Measurements from ENCODE around the gene OSBPL8.

The OSBPL8 gene

DNA sequence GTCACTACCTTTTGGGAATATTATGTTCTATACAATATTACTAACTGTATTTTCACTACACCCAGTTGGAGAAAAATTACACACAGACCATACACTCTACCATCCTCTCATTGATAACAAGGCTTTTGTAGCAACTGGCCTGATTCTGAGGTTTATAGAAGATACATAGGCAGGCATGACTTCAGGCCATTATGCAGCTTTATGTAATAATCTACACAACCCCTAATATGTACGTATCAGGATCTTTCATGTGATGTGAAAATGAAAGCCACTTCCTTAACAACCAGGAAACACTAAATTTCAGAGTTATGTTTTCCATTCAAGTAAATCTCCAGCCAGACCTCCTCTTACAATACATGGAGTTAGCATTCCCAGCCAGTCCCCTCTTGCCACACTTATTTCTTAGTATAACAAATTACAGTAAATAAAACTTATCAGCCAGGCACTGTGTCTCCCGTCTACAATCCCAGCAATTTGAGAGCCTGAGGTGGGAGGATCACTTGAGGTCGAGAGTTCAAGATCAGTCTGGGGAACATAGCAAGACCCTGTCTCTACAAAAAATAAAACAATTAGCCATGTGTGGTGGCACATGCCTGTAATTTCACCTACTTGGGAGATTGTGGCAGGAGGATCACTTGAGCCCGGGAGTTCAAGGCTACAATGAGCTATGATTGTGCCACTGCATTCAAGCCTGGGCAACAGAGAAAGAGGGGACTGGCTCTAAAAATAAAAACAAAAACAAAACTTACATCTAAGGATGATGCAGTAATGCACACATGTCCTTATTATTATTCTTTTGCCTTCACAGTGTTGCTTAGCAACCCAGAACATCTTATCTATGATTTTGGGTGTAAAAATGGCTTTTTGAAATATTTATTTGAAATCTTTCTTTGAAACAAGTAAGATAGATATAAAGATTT, 10.4 kb upstream of the OSBPL8 start:
- no peaks in the 10 kb centered on the region for H3K4me1 ChIP-seq (ENCODE audit: insufficient read depth, low read length)
- H3K4me3 ChIP-seq (ENCODE audit: low read depth in 1 of 2, low read length in 2 of 2), result no peak overlapping the region
- H3K27ac ChIP-seq (ENCODE audit: low read depth, low read length), result no peak overlapping the region
- no peak overlapping the region for H3K9ac ChIP-seq (ENCODE audit: low read length)
- H3K36me3 ChIP-seq (ENCODE audit: insufficient read depth, low read length), result no peaks in the 10 kb centered on the region
- no peaks in the 10 kb centered on the region for H3K9me3 ChIP-seq (ENCODE audit: low read length)
- H3K27me3 ChIP-seq (ENCODE audit: control insufficient read depth in 1 of 2, insufficient read depth in 2 of 2, low read length in 2 of 2), result no peaks in the 10 kb centered on the region

DNA sequence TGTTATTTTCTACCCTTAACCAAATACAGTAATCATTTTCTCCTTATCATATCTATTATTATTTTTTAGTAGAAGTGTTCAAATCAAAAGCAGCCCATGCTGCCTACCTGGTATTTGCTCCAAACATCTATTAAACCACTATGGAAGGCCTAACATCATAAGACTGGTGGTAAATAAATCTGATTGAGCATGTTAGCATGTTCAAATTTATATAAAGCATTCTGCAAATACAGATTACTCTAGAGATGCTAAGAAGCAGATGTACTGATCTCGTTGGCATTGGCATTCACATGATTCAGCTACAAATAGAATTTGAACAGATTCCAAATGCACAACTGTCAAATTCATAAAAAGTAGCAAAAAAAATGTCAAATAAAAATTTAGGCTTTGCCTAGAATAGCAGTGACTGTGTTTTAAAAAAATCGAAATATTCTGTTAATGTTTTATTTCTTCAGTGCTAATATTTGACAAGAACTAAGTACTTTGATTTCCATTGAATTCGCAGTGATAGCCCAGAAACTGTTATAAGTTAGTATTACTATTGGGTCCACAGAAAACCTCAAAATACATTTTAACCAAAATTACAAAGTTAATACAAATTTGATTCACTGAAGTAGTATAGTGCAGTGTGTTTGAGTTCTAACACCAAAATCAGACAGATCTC, 9.4 kb upstream of the OSBPL8 start:
- Histone ChIP-seq H3K4me1 (ENCODE audit: insufficient read depth, low read length) (no peaks in the 10 kb centered on the region), H3K27me3 (ENCODE audit: control insufficient read depth in 1 of 2, insufficient read depth in 2 of 2, low read length in 2 of 2) (no peaks in the 10 kb centered on the region), H3K27ac (ENCODE audit: low read depth, low read length) (no peak overlapping the region)

DNA sequence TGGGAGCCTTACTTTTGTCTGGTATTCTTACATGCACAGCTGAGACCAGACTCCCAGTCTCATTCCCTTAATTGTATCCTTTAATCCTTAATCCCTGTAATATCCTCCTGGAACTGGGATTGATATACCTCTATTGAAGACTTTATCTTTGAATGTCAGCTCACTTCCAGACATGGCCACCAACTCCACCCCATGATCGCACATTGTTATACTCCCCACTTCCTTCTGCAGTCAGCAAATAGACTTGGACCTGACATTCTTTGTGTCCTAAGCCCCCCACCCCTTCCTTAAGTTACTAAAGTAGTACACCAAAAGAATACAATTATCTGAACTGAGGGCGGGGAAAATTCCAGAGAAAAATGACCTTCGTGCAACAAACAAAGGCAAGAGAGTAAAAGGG, 8.6 kb upstream of the OSBPL8 start:
- Histone ChIP-seq H3K9me3 (ENCODE audit: low read length) (no peaks in the 10 kb centered on the region), H3K9ac (ENCODE audit: low read length) (no peak overlapping the region), H3K4me3 (ENCODE audit: low read depth in 1 of 2, low read length in 2 of 2) (no peak overlapping the region), H3K36me3 (ENCODE audit: insufficient read depth, low read length) (no peaks in the 10 kb centered on the region), H3K27me3 (ENCODE audit: control insufficient read depth in 1 of 2, insufficient read depth in 2 of 2, low read length in 2 of 2) (no peaks in the 10 kb centered on the region), H3K4me1 (ENCODE audit: insufficient read depth, low read length) (no peaks in the 10 kb centered on the region), H3K27ac (ENCODE audit: low read depth, low read length) (no peak overlapping the region)

More for the DNA sequence above, 9.4 kb upstream of the OSBPL8 start:
- Histone ChIP-seq H3K36me3 (ENCODE audit: insufficient read depth, low read length) (no peaks in the 10 kb centered on the region), H3K9me3 (ENCODE audit: low read length) (no peaks in the 10 kb centered on the region), H3K9ac (ENCODE audit: low read length) (no peak overlapping the region), H3K4me3 (ENCODE audit: low read depth in 1 of 2, low read length in 2 of 2) (no peak overlapping the region)

DNA sequence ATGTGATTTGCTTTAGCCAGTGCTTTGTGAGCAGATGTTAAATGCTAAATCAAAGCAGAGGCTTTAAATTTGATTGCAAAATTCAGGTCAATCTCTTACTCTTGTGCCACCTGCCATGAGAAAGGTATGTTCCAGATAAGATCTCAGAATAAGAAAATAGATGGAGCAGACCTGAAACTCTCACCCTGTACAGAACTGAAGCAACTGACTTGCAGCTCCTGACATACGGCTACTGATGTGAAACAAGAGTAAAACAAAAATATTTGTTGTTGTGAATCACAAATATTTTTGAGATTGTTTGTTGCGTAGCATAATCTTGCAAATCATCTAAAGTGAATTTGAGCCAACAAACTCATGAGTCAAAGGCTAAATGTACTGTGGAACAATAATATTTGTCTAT, 3.5 kb upstream of the OSBPL8 start:
- Histone ChIP-seq H3K27me3 (ENCODE audit: control insufficient read depth in 1 of 2, insufficient read depth in 2 of 2, low read length in 2 of 2) (no peaks in the 10 kb centered on the region), H3K36me3 (ENCODE audit: insufficient read depth, low read length) (no peaks in the 10 kb centered on the region), H3K27ac (ENCODE audit: low read depth, low read length) (no peak overlapping the region), H3K4me1 (ENCODE audit: insufficient read depth, low read length) (peaks cover 3% of the 10 kb centered on the region), H3K4me3 (ENCODE audit: low read depth in 1 of 2, low read length in 2 of 2) (no peak overlapping the region), H3K9ac (ENCODE audit: low read length) (no peak overlapping the region), H3K9me3 (ENCODE audit: low read length) (no peaks in the 10 kb centered on the region)

DNA sequence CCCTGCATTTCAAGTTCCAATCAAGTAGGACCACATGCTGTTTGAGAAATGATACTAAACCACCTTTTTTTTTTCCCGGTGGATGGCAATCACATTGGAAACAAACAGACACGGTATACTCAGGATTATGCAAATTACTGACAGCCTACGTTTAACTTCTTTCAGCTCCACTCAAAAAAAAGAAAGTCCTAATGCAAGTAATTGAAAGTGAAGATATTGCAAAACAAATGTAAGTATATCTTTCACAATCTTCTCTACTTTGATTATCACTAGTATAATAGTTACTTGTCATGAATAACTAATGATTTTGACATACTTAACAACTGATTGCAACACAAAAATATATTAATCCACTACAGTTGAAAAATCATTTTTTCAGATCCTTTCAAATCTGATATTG, 2.6 kb upstream of the OSBPL8 start:
- Histone ChIP-seq H3K4me1 (ENCODE audit: insufficient read depth, low read length) (peaks cover 13% of the 10 kb centered on the region), H3K9me3 (ENCODE audit: low read length) (no peaks in the 10 kb centered on the region), H3K36me3 (ENCODE audit: insufficient read depth, low read length) (no peaks in the 10 kb centered on the region), H3K27me3 (ENCODE audit: control insufficient read depth in 1 of 2, insufficient read depth in 2 of 2, low read length in 2 of 2) (no peaks in the 10 kb centered on the region), H3K27ac (ENCODE audit: low read depth, low read length) (no peak overlapping the region), H3K9ac (ENCODE audit: low read length) (no peak overlapping the region), H3K4me3 (ENCODE audit: low read depth in 1 of 2, low read length in 2 of 2) (no peak overlapping the region)

DNA sequence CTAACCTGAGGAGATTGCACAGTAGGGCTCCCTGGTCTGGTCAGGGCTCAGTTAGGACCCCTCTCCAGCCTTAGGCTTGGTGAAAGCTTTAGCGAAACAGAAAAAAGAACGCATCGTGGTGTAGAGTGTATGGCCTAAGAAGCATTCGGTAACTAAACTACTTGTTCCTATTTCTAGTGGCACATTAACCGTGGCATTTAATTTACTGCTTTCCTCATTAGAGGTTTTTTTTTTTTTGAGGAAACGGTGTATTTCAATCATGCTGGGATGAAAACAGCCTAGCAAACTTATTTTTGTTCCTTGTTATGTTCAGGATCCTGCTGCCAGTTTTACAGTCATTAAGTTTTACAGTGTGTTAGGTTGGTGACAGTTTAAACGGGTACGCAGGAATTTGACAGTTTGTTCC, 518 bp upstream of the OSBPL8 start:
- Histone ChIP-seq H3K27me3 (ENCODE audit: control insufficient read depth in 1 of 2, insufficient read depth in 2 of 2, low read length in 2 of 2) (no peaks in the 10 kb centered on the region), H3K9me3 (ENCODE audit: low read length) (no peaks in the 10 kb centered on the region), H3K9ac (ENCODE audit: low read length) (peak overlapping the region; percentile 85), H3K36me3 (ENCODE audit: insufficient read depth, low read length) (no peaks in the 10 kb centered on the region), H3K4me3 (ENCODE audit: low read depth in 1 of 2, low read length in 2 of 2) (peak overlapping the region; percentile 94 to 95), H3K4me1 (ENCODE audit: insufficient read depth, low read length) (peaks cover 13% of the 10 kb centered on the region), H3K27ac (ENCODE audit: low read depth, low read length) (peak overlapping the region; percentile 97)

DNA sequence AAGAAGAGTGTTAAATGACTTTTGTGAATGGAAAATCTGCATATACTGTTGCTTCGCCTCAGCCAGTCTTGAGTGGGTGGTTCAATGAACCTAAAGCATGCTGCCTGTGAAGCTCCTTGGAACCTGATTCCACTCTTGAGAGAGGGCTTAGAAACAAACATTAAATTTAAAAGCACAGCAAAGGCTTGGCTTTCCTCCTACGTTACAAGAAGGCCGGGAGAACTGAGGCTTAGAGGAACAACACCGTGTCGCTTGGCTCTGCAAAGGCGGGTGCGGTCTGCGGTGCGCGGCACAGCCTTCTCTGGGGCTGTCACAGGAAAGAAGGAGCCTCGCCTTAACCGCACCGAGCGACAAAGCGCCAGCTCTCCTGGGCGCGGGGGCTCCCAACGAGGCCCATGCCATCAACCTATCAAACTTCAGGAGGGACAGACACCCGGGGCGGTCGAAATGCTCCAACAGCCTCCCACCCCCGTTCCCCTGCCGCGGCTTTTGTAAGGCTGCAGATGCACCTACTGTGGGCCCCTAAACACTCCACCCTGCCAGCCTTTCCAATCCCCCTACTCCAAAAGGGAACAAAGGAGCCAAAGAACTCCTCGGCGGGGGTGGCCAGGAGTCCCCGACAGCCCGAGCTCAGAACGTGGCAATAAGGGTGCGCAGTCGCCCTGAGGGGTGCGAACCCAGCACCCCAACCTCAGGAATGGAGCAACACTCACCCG, 729 bp downstream of the OSBPL8 start:
- H3K9me3 ChIP-seq (ENCODE audit: low read length), result no peaks in the 10 kb centered on the region
- peak overlapping the region; percentile 97 for H3K27ac ChIP-seq (ENCODE audit: low read depth, low read length)
- H3K36me3 ChIP-seq (ENCODE audit: insufficient read depth, low read length), result no peaks in the 10 kb centered on the region
- H3K27me3 ChIP-seq (ENCODE audit: control insufficient read depth in 1 of 2, insufficient read depth in 2 of 2, low read length in 2 of 2), result no peaks in the 10 kb centered on the region
- peak overlapping the region; percentile 94 to 95 for H3K4me3 ChIP-seq (ENCODE audit: low read depth in 1 of 2, low read length in 2 of 2)
- H3K4me1 ChIP-seq (ENCODE audit: insufficient read depth, low read length), result peaks cover 19% of the 10 kb centered on the region
- peak overlapping the region; percentile 92 for H3K9ac ChIP-seq (ENCODE audit: low read length)

DNA sequence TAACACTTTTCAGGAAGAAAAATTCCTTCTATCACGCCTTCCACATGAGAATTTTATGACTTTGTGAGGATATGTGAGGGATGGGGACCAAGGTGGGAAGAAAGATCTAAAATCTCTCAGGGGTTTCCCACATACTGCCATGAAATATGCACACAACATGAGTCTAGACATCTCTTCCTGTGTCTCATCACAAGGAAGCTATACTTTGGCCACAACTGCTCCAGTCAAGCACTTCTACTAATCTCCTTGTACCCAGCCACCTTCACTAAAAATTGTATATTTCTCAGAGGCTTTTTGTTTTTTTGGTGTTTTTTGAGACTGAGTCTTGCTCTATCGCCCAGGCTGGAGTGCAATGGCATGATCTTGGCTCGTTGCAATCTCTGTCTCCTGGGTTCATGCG, 3.2 kb downstream of the OSBPL8 start:
- Histone ChIP-seq H3K9ac (ENCODE audit: low read length) (no peak overlapping the region), H3K27me3 (ENCODE audit: control insufficient read depth in 1 of 2, insufficient read depth in 2 of 2, low read length in 2 of 2) (no peaks in the 10 kb centered on the region), H3K4me3 (ENCODE audit: low read depth in 1 of 2, low read length in 2 of 2) (no peak overlapping the region), H3K9me3 (ENCODE audit: low read length) (no peaks in the 10 kb centered on the region), H3K27ac (ENCODE audit: low read depth, low read length) (no peak overlapping the region), H3K36me3 (ENCODE audit: insufficient read depth, low read length) (no peaks in the 10 kb centered on the region), H3K4me1 (ENCODE audit: insufficient read depth, low read length) (peaks cover 19% of the 10 kb centered on the region)

DNA sequence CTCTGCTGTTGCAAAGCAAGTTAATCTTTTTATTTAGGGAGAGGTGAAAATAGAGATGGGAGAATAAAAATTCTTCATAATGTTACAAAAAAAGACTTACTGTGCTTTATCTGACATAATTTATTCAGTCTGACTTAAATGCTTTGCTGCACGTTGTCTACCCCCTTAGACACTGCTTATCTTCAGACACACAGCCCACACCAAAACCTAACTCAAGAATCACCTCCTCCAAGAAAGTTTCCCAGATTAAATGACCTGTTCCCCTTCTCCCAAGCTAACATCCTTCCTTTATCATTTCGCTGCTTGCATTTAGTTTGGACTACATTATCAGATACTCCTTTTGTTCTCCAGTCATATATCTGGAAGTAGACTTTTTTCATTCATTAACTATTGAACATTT, 3.8 kb downstream of the OSBPL8 start:
- no peak overlapping the region for H3K4me3 ChIP-seq (ENCODE audit: low read depth in 1 of 2, low read length in 2 of 2)
- H3K27me3 ChIP-seq (ENCODE audit: control insufficient read depth in 1 of 2, insufficient read depth in 2 of 2, low read length in 2 of 2), result no peaks in the 10 kb centered on the region
- H3K4me1 ChIP-seq (ENCODE audit: insufficient read depth, low read length), result peaks cover 19% of the 10 kb centered on the region
- no peaks in the 10 kb centered on the region for H3K36me3 ChIP-seq (ENCODE audit: insufficient read depth, low read length)
- H3K27ac ChIP-seq (ENCODE audit: low read depth, low read length), result no peak overlapping the region
- H3K9me3 ChIP-seq (ENCODE audit: low read length), result no peaks in the 10 kb centered on the region
- no peak overlapping the region for H3K9ac ChIP-seq (ENCODE audit: low read length)

DNA sequence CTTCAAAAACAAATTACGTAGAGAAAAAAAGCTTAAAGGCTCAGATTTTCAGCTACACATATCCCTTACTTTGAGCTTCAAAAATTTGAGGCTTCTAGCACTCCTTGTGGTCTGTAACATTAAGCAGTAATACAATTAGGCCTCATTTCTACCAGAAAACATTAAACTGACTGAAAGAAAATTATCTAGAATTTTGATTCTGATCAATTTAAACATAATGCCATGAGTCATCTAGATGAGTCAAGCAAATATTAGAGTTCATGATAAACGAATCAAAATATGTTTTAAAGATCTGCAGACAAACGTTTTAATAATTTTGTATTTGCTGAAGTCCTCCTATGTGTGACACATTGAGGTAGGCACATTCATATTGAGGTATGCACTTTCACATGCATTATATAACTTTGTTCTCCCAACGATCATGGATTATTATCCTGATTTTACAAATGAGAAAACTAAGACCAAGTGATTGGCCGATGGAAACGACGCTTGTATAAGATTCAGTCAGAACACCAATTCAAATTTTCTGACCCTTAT, 4.3 kb downstream of the OSBPL8 start:
- no peaks in the 10 kb centered on the region for H3K36me3 ChIP-seq (ENCODE audit: insufficient read depth, low read length)
- no peak overlapping the region for H3K27ac ChIP-seq (ENCODE audit: low read depth, low read length)
- no peak overlapping the region for H3K4me3 ChIP-seq (ENCODE audit: low read depth in 1 of 2, low read length in 2 of 2)
- H3K27me3 ChIP-seq (ENCODE audit: control insufficient read depth in 1 of 2, insufficient read depth in 2 of 2, low read length in 2 of 2), result no peaks in the 10 kb centered on the region
- H3K4me1 ChIP-seq (ENCODE audit: insufficient read depth, low read length), result peaks cover 19% of the 10 kb centered on the region
- no peaks in the 10 kb centered on the region for H3K9me3 ChIP-seq (ENCODE audit: low read length)
- H3K9ac ChIP-seq (ENCODE audit: low read length), result no peak overlapping the region
